Peyer's patch (tissue), 4 donors: Measurements from ENCODE around the gene GADD45A.

Experiments used
- POLR2A ChIP-seq, 2 donors: fragments of 450-650 bp; IDR thresholded peaks; one replicate each; pipeline ENCODE4 v1.5.1; 2017; ENCODE audit warnings: antibody characterized with exemption in 2 of 2, mild to moderate bottlenecking in 2 of 2, moderate library complexity in 2 of 2
- TF ChIP-seq, protein P1 (sequence below), 6 experiments: fragments of 450-650 bp in 4 of 6; fragments of 200-600 bp in 2 of 6; sonication (generic) in 1 of 6; IDR thresholded peaks; one replicate each; pipeline ENCODE4 v1.5.1; 2017 to 2019; ENCODE audit warnings: antibody characterized with exemption in 6 of 6, mild to moderate bottlenecking in 3 of 6, moderate library complexity in 1 of 6

DNA sequence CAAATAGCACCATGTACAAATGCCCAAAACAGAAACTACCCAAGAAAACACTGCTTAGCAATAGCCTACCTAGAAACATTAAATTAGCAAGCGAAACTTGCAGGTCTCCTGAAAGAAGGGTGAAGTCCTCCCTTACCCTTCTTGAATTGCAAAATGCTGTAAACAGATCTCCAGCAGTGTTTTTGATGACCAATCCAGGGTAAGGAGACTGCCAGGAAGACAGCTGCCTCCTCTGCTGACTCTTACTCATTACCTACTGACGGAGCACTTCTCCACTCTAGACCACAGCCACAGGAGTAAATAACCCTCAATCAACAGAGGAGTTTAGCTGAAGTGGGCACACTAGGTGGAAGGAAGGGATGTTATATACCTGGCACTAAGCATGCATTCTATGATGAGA, 32.2 kb upstream of the GADD45A start:
- TF ChIP-seq, protein P1, sequence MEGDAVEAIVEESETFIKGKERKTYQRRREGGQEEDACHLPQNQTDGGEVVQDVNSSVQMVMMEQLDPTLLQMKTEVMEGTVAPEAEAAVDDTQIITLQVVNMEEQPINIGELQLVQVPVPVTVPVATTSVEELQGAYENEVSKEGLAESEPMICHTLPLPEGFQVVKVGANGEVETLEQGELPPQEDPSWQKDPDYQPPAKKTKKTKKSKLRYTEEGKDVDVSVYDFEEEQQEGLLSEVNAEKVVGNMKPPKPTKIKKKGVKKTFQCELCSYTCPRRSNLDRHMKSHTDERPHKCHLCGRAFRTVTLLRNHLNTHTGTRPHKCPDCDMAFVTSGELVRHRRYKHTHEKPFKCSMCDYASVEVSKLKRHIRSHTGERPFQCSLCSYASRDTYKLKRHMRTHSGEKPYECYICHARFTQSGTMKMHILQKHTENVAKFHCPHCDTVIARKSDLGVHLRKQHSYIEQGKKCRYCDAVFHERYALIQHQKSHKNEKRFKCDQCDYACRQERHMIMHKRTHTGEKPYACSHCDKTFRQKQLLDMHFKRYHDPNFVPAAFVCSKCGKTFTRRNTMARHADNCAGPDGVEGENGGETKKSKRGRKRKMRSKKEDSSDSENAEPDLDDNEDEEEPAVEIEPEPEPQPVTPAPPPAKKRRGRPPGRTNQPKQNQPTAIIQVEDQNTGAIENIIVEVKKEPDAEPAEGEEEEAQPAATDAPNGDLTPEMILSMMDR (IDR thresholded peaks at IDR 0.05), result no peak
- TF ChIP-seq POLR2A (IDR thresholded peaks at IDR 0.05), result no peak
